HG03159 (cell line): ENCODE measurements around the gene IGSF21.

ENCODE experiments used
- ATAC-seq: cut with Tn5 transposase; IDR thresholded peaks from one replicate; pipeline ENCODE4 v1.9.1; 2021; ENCODE audit warnings: mild to moderate bottlenecking, moderate library complexity; ENCODE audit not compliant: unreplicated experiment

The IGSF21 gene

GRCh38 chr1:18175051-18175450 is 67.5 kb downstream of the IGSF21 start:
- no peak for ATAC-seq

DNA sequence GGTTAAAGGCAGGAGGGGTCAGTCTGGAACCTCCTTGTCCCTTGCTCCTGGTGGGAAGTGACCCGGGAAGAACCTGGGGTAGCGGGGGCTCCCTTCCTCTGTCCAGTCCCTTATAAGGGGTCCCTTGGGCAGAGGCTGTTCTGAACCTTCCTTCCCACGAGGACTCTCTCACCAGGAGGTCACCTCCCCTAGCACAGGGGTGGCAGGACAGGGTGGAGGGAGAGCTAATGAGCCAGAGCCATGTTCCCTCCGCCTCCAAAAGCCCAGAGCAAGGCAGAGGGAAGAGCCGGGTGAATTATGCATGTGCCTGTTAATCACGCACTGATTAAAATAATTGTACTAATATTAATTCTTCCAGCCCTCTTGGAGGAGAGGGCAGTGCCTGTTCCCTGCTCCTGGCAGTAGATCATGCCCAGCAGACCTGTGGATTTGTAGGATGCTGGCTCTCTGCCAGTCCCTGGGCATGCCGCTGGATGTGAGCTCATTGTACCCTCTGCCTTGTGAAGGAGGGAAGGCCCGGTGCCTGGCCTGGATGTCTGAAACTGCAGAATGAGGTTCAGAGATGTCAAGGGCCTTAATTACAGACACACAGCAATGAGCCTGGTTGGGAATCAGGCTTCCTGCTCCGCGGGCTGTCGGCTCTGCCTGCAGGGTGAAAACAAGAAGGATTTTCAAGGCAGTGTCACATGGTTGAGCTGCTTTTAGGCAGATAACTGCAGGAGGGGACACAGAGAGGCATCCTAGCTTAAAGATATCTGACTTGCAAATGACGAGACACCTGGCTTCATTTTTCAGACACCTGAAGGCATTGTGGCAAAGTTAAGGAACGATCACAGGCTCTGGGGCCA is 68.2 kb downstream of the IGSF21 start:
- ATAC-seq: no peak

GRCh38 chr1:18176619-18177018 is 69.0 kb downstream of the IGSF21 start:
- ATAC-seq: no peak

DNA sequence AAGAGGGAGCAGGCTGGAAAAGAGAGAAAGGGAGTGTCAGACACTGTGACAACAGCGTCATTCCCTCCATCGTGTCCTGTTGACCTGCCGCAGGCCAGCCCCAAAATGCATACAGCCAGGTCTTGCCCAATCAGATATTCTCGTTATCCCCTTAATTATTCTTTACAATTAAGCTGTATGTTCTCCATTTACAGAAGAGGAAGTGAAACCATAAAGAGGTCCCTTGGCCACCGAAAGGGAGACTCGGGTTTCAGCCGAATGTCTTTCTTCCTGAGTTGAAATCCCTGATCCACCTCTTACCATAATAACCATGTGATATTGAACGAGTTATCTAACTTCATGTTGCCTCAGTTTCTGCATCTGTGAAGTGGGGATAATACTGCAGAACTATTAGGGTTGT is 70.5 kb downstream of the IGSF21 start:
- no peak for ATAC-seq

DNA sequence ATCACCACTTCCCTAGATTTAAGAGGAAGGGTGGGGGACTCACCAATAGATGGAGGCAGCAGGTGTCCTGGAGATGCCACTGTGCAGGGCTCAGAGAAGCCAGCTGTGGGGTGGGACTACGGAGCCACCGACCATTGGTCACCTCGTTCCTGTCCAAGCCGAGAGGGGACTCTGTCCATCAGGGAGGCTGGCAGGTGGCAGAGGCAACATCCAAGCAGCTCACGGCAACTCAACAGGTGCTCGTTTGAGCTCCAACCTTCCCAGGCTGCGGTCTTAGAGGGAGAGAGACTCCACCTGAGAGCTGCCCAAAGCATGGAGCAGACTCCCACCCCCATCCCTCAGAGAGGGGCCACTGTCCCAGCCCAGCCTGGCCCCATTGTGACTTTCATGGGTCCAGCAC is 71.4 kb downstream of the IGSF21 start:
- ATAC-seq: no peak

DNA sequence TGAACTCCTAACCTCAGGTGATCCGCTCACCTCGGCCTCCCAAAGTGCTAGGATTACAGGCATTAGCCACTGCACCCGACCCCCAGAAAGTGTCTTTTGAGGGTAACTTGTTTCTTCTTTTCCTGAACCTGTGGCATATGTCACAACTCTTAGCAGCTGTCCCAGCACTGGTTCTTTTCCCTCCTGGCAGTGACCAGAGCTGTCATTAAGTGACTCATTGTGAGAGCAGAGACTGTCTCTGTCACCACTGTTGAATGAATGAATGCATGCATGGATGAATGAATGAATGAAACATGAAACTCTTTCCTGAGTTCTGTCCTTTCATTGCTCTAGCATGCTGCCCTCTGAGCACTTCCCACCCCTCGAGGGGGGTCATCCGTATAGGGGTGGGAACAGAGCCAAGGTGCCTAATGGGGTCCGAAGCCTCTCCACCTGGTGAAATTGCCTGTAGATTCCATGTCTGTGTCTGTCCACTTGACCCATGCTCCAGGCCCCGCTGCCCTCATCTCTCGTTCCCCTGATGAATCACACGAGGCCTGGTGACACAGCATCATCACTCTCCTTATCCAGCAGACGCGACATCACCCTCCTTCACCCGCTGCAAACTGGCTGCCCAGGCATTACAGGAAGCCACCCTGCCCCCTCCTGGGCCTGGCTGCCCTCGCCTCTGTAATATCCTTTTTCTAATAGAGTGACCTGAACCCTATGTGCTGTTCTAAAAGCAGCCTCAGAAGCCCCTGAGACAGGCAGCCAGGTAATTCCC is 75.0 kb downstream of the IGSF21 start:
- ATAC-seq: no peak

DNA sequence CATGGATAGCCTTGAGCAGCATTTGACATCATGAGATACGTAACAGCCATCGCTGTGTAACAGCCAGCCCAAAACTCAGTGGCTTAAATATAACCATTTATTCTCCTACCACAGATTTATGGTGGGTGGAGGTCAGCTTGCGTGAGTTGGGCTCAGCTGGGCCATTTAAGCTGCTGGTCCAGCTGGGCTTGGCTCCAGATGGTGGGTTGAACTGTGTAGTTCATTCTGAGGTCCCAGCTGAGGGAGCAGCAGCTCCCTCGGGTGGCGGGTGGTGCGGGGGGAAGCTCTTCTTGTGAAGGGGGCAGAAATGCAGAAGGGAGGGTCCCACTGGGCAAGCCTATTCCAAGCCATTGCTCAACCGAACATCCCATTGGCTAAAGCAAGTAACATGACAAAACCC is 75.9 kb downstream of the IGSF21 start:
- no peak for ATAC-seq

GRCh38 chr1:18187054-18187453 is 79.5 kb downstream of the IGSF21 start:
- no peak for ATAC-seq

DNA sequence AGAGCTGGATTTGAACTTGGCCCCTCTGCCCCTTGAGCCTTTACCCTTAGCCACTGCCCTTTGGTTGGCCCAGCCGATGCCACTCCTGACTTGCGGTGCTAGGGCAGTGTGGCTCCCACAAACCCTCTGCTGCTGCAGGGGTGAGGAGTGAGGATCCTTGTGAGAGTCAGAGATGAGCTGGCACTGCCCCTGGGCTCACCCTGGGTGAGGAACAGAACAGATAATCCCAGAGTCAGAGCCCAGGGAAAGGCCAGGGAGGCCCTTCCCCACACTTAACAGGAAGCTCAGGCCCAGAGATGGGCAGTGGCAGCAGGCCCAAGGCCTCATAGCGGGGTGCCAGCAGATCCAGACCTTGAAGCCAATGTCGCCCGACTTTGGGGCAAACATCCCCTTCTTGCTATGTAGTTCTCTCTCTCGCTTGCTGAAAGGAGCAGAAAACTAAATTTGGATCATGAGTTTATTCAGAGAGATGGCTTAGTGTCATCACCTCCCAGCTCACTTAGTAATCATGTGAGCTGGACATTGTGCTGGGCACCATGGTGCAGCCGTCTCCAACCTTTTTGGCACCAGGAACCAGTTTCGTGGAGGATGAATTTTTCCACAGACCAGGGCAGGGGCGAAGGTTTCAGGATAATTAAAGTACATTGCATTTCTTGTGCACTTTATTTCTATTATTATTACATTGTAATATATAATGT is 81.4 kb downstream of the IGSF21 start:
- ATAC-seq: no peak

GRCh38 chr1:18190598-18190997 is 83.0 kb downstream of the IGSF21 start:
- ATAC-seq: no peak

GRCh38 chr1:18191037-18191436 is 83.4 kb downstream of the IGSF21 start:
- no peak for ATAC-seq

DNA sequence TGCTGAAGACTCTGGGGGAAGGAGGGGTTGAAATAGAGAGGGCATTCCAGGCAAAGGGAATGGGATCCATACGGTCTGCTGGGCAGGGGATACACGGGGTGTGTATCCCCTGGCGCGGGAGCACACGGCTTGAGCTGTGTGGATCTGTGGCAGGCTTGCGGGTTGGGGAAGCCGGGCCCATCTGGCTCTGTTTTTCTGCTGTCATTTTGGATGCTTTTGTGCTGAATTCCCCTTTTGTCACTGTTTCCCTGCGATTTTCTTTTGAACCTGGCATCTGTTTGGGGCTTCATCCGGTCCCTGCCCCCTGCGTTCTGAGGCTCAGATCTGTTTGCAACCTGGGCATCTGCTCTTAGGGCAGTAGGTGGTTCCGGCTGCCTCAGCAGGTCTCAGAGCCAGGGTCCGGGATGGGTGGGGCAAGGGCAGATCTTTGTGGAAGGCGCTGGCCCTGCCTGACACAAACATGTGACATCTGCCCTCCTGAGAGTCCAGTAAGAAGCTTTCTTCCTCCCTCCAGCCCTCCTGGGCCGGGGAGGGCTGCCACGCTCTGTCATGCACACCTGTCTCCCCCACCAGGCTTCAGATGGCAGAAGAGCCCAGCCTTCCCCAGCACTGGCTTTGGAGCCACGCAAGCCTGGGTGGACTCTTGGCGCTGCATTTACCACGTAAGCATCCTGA is 84.0 kb downstream of the IGSF21 start:
- ATAC-seq: no peak

DNA sequence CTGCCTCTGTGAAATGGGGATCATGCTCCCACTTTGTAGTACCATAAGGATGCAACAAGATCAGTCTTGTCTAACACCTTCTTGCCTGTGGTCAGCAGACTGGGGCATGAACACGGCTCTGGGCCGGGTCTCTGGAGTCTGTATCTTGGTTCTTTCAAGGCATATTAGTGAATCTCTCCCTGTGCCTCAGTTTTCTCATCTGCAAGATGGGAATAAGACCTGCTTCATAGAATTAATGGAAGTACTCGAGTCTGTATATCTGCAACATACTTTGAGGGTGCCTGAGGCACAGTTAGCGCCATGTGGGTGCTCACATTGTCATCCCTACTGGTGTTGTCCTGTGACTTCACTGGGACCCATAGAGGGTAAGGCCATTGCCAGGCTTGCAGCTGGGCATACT is 84.6 kb downstream of the IGSF21 start:
- ATAC-seq: no peak

DNA sequence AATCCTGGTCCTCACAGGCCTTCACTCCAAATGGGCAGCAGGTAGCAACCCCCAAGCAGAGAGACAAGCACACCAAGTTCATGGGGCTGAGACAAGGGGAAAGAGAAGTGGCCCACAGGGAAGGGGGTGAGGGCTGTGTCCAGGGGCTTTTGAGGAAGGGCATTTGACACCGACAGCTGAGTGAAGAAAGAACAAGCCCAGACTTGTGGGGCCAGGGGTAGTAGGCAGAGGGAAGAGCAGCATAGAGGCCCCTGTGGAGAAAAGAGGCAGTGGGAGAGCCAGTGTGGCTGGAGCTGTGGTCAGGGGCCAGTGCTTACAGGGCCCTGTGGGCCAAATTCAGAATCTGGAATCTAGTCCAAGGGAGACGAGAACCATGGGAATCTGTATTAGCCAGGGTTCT is 85.4 kb downstream of the IGSF21 start:
- no peak for ATAC-seq

GRCh38 chr1:18197299-18197698 is 89.7 kb downstream of the IGSF21 start:
- no peak for ATAC-seq

GRCh38 chr1:18198260-18198659 is 90.7 kb downstream of the IGSF21 start:
- no peak for ATAC-seq

DNA sequence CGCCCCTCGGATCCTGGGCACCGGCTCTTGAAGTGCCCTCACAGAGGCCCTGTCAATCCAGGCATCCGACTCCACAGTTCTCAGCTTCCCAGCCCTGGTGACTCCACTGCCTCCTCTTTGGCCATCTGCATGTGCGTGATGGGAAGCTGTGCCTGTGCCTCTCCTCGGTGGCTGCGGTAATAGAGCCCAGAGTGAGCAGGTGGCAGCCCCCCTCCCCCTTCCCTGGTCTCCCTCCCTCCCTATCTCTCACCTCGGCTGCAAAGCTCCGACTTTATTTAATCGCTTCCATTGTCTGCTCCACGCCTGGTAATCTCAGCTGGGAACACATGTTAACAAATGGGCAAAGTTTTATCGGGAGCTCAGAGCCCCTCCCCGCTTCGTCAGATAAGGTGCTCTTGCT is 91.9 kb downstream of the IGSF21 start:
- no peak for ATAC-seq

DNA sequence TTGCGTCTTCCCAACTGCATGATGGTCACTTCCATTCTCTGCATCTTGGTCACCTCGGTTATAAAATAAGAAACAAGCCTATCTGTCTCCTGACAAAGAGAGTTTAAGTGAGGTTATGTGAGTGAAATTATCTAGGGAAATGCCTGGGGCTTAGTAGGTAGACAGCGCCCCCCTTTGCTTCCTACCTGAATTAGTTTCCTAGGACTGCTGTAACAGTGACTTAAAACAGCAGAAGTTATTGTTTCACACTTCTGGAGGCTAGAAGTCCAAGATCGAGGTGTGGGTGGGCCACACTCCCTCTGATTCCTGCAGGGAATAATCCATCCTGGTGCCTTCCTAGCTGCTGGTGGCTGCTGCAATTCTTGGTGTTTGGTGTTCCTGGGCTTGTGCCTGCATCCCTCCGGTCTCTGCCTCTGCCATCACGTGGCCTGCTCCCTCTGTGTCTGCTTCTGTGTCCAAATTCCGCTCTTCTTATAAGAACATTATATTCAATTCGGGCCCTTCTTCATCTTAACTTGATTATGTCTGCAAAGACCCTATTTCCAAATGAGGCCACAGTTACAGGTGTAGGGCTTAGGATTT is 92.6 kb downstream of the IGSF21 start:
- no peak for ATAC-seq

GRCh38 chr1:18200918-18201317 is 93.3 kb downstream of the IGSF21 start:
- ATAC-seq: no peak

GRCh38 chr1:18201997-18202719 is 94.6 kb downstream of the IGSF21 start:
- no peak for ATAC-seq
